Hematopoietic multipotent progenitor cell treated with erythropoietin and hydrocortisone succinate and interleukin-3 and kit ligand, for 6 days (in vitro differentiated cells): ENCODE results near the gene CBARP.

Experiments used
- DNase-seq: peaks from one replicate; pipeline ENCODE4 v3.0.0-alpha.2; 2015

The CBARP gene

GRCh38 chr19:1225440-1226226 lies 12.2 kb downstream of the CBARP start:
- DNase-seq = no peak

- no peak for DNase-seq
Measured at GRCh38 chr19:1224847-1225246, 13.0 kb downstream of the CBARP start.

- DNase-seq = no peak
Measured at GRCh38 chr19:1224047-1224825, 13.6 kb downstream of the CBARP start.

- peak; percentile 58 for DNase-seq
Measured at GRCh38 chr19:1223018-1223855, 14.6 kb downstream of the CBARP start.

- DNase-seq = no peak
Measured at GRCh38 chr19:1222394-1222793, 15.4 kb downstream of the CBARP start.

- DNase-seq = no peak
Measured at GRCh38 chr19:1221904-1222255, 15.9 kb downstream of the CBARP start.

GRCh38 chr19:1220976-1221903 lies 16.6 kb downstream of the CBARP start:
- no peak for DNase-seq

- DNase-seq = no peak
Measured at GRCh38 chr19:1220477-1220930, 17.3 kb downstream of the CBARP start.

GRCh38 chr19:1219786-1220476 lies 17.9 kb downstream of the CBARP start:
- DNase-seq = no peak

- DNase-seq = no peak
Measured at GRCh38 chr19:1218751-1219567, 18.8 kb downstream of the CBARP start.

GRCh38 chr19:1217366-1217765 lies 20.4 kb downstream of the CBARP start:
- DNase-seq = peak; percentile 81

- no peak for DNase-seq
Measured at GRCh38 chr19:1216756-1217155, 21.0 kb downstream of the CBARP start.

GRCh38 chr19:1214862-1215731 lies 22.7 kb downstream of the CBARP start:
- DNase-seq = no peak

- no peak for DNase-seq
Measured at GRCh38 chr19:1214299-1214861, 23.4 kb downstream of the CBARP start.

- DNase-seq = peak; percentile 91
Measured at GRCh38 chr19:1213391-1214286, 24.2 kb downstream of the CBARP start.

GRCh38 chr19:1211494-1212234 lies 26.1 kb downstream of the CBARP start:
- no peak for DNase-seq

GRCh38 chr19:1210227-1210538 lies 27.6 kb downstream of the CBARP start:
- no peak for DNase-seq

- DNase-seq = peak; percentile 79
Measured at GRCh38 chr19:1208830-1209229, 29.0 kb downstream of the CBARP start.
